ENCODE results near the gene UXS1.
"Not testable (repeated sequence)": the region's sequence is repeated elsewhere in the genome, so short reads cannot be mapped to it uniquely, and the experiment has no call there.

UXS1 gene

DNA sequence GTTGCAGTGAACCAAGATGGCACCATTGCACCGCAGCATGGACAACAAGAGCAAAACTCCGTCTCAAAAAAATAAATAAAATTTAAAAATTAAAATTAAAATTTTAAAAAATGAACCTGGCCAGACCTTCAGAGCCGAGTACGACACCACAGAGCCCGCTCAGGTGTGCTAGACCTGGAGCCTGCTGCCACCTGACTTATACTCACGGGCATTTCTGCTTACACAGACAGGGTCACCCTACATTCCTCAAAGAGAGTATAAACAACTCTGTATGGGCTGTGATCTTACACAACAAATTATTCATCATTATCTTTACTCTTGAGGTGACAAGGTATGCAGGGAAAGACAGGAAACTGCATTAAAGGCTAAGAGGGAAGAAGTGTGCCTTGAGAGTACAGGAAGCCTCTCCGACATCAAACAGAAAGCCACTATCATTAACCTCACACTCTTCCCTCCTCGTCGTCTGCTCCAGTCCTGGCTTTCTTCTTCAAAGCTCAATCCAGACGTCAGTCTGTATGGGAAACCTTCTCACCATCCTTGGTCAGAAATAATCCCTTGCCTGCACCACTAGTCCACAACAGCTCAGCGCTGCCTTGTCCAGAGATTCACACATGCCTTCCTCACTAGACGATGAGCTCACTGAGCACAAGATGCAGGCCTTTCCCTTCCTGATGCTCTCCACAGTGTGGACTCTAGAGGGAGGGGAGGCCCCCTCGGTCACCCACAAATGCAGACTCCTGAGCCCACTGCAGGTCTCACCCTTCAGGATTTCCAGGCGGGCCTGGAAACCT lies 56.2 kb downstream of the UXS1 start:
- TF ChIP-seq, protein P1, sequence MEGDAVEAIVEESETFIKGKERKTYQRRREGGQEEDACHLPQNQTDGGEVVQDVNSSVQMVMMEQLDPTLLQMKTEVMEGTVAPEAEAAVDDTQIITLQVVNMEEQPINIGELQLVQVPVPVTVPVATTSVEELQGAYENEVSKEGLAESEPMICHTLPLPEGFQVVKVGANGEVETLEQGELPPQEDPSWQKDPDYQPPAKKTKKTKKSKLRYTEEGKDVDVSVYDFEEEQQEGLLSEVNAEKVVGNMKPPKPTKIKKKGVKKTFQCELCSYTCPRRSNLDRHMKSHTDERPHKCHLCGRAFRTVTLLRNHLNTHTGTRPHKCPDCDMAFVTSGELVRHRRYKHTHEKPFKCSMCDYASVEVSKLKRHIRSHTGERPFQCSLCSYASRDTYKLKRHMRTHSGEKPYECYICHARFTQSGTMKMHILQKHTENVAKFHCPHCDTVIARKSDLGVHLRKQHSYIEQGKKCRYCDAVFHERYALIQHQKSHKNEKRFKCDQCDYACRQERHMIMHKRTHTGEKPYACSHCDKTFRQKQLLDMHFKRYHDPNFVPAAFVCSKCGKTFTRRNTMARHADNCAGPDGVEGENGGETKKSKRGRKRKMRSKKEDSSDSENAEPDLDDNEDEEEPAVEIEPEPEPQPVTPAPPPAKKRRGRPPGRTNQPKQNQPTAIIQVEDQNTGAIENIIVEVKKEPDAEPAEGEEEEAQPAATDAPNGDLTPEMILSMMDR (IDR thresholded peaks at IDR 0.05; ENCODE audit: insufficient read depth, low read depth, low read length, missing control alignments) = no peak
- DNase-seq (ENCODE audit: low read depth) = peak; percentile 12
- peak overlapping the region; percentile 5; the same call in 1 of the 2 replicates for H3K4me3 ChIP-seq (ENCODE audit: low read depth, low read length)

DNA sequence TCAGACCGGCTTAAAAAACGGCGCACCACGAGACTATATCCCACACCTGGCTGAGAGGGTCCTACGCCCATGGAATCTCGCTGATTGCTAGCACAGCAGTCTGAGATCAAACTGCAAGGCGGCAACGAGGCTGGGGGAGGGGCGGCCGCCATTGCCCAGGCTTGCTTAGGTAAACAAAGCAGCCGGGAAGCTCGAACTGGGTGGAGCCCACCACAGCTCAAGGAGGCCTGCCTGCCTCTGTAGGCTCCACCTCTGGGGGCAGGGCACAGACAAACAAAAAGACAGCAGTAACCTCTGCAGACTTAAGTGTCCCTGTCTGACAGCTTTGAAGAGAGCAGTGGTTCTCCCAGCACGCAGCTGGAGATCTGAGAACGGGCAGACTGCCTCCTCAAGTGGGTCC lies 62.9 kb downstream of the UXS1 start:
- not testable (repeated sequence) for H3K4me3 ChIP-seq (ENCODE audit: low read depth, low read length); DNase-seq (ENCODE audit: low read depth)

DNA sequence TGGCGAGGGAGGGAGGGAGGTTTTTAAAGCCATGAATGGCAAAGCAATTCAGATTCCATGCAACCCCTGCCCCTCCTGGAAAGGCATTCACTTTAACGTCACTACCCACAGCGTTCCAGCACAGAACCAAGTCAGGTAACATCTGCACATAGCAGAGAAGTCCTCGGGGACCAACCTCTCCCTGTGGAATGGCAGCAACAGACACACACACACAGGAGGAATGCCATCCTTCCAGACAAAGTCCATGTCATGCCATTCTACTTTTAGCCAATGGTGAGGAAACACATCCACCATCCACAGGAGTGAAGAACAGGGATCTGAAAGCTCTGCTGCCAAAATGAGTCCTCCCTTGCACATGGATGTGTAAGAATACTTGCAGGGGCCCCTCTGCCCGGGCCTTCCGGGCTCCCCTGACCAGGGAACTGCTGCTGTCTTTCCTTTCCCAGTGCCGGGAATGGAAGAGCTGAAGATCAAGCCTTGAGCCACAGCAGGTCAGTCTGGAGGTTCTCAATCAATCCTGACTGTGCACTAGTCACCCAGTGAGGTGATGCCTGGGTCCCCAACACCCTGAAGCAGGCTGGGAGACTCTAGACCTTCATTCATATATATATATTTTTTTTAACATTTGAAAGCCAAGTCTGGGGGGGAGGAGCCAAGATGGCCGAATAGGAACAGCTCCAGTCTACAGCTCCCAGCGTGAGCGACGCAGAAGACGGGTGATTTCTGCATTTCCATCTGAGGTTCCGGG lies 63.7 kb downstream of the UXS1 start:
- H3K4me3 ChIP-seq (ENCODE audit: low read depth, low read length) = no peak overlapping the region
- DNase-seq (ENCODE audit: low read depth) = no peak
- TF ChIP-seq, protein P1 (IDR thresholded peaks at IDR 0.05; ENCODE audit: insufficient read depth, low read depth, low read length, missing control alignments) = no peak

DNA sequence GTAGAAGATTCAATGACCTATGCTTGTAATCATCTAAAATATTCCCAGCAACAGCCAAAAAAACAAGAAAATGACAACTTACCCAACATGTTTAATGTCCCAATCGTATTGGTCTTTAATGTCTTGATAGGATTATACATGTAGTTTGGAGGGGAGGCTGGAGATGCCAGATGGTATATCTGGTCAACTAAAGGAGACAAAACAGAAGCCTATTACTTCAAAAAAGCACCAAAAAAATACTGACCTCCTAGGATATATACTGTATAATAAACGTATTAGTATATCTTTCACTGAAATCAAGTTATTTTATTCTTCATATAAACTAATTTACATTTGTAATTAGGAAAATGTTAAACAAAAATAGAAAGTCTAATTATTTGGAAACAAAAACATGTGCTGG lies 64.5 kb downstream of the UXS1 start:
- TF ChIP-seq, protein P1 (IDR thresholded peaks at IDR 0.05; ENCODE audit: insufficient read depth, low read depth, low read length, missing control alignments) = no peak
- H3K4me3 ChIP-seq (ENCODE audit: low read depth, low read length) = no peak overlapping the region
- no peak for DNase-seq (ENCODE audit: low read depth)

DNA sequence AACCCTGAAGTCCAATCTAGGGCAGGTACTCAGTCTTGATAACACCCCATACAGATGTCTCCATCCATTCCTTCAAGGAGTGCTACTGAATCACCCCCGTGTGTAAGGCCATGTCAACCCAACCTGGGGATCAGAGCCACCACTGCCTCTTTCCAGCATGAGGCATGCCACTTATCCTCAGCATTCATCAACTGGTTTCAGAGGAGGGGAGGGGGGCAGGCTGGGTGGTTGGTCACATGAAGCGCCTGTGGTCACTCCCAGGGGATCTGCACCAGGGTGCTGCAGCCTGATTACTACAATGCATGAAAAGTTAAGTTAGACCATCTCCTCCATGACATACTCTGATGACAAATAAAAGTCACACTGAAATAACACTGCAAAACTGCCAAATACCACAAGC lies 65.0 kb downstream of the UXS1 start:
- no peak for DNase-seq (ENCODE audit: low read depth)
- TF ChIP-seq, protein P1 (IDR thresholded peaks at IDR 0.05; ENCODE audit: insufficient read depth, low read depth, low read length, missing control alignments) = no peak

DNA sequence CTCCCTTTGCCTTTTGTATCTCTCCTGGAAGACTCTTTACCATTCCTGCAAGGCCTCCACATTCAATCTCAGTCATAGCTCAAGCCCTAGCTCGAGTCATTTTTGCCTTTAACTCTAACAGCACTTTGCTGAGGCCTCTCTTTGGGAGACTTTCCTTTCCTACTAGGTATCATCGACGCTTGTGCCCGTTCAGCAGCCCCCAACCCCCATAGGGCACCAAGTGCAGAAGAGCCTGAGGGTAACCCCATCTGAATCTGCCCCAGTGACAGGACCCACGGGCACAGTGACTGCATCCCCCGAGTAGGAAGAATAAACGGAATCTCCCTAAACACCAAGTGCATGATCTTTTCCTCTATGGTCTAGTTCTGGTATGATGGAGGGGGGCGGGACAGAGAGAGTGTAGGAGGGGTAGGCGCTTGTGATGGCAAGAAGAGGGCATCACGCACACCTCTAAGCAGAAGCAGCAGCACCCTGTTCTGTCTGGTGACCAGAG lies 66.3 kb downstream of the UXS1 start:
- H3K4me3 ChIP-seq (ENCODE audit: low read depth, low read length) = no peak overlapping the region
- no peak for DNase-seq (ENCODE audit: low read depth)
- TF ChIP-seq, protein P1 (IDR thresholded peaks at IDR 0.05; ENCODE audit: insufficient read depth, low read depth, low read length, missing control alignments) = no peak

More for the DNA sequence above, 65.0 kb downstream of the UXS1 start:
- no peak overlapping the region for H3K4me3 ChIP-seq (ENCODE audit: low read depth, low read length)

DNA sequence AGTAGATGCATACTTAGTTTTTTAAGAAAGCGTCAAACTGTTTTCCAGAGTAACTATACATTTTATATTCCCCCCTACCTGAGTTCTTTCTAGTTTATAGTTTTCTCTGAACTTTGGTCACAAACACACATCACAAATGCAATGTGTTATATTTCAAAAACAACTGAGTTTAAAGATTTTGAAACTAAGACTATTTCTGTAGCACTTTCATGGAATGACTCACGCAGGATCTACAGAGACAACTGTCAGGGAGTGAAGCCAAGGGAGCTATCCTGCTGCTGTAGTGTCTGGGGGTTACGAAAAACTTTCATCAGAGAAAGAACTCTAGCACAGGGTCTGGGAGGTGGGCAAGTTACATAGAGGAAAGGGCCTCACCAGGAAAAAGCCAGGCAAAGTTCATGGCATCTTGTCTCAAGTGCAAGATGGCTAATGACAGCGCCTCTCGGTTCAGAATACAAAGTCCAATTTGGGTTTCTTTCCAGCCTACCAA lies 66.8 kb downstream of the UXS1 start:
- no peak overlapping the region for H3K4me3 ChIP-seq (ENCODE audit: low read depth, low read length)
- no peak for DNase-seq (ENCODE audit: low read depth)
- TF ChIP-seq, protein P1 (IDR thresholded peaks at IDR 0.05; ENCODE audit: insufficient read depth, low read depth, low read length, missing control alignments) = no peak
